ENCODE measurements around the gene FAM117B. TPM values are rescaled to one million over a fixed set of nuclear protein-coding genes. Genes with fewer than 3 reads are reported as not detected.

FAM117B gene
- total RNA-seq, 2 experiments from 2014 or later, result 46.8 to 50.4 TPM

GRCh38 chr2:202612145-202612544 lies 22.6 kb upstream of the FAM117B start:
- intact Hi-C loops (cut with DNase I, micrococcal nuclease), result no loop called here
- Mint-ChIP-seq H3K4me1 (ENCODE audit: low read depth) (peaks cover 7% of the 10 kb centered on the region), H3K27ac (no peak overlapping the region)

GRCh38 chr2:202613479-202613878 lies 21.3 kb upstream of the FAM117B start:
- POLR2A ChIA-PET, result no interaction called here
- H3K4me1 ChIP-seq (ENCODE audit: insufficient read depth, low read length), result no peaks in the 10 kb centered on the region
- H3K27ac ChIP-seq (ENCODE audit: low read depth in 1 of 2, low read length in 2 of 2), result no peak overlapping the region
- H3K27me3 ChIP-seq (ENCODE audit: control insufficient read depth in 1 of 2, insufficient read depth in 2 of 2, low read length in 2 of 2), result no peaks in the 10 kb centered on the region
- H3K36me3 ChIP-seq (ENCODE audit: insufficient read depth, low read length), result no peaks in the 10 kb centered on the region
- Mint-ChIP-seq H3K4me1 (ENCODE audit: low read depth) (peaks cover 7% of the 10 kb centered on the region), H3K4me3 (no peak overlapping the region), H3K27me3 (no peaks in the 10 kb centered on the region), H3K27ac (no peak overlapping the region), H3K36me3 (ENCODE audit: low read depth) (no peaks in the 10 kb centered on the region), H3K9me3 (no peaks in the 10 kb centered on the region)
- ATAC-seq (ENCODE audit: poor library complexity) (no peak), DNase-seq (no peak)
- no peak overlapping the region for H3K4me3 ChIP-seq (ENCODE audit: low read length)
- CTCF ChIA-PET, result no interaction called here
- intact Hi-C loops (cut with DNase I, micrococcal nuclease), result no loop called here
- TF ChIP-seq, protein P1, sequence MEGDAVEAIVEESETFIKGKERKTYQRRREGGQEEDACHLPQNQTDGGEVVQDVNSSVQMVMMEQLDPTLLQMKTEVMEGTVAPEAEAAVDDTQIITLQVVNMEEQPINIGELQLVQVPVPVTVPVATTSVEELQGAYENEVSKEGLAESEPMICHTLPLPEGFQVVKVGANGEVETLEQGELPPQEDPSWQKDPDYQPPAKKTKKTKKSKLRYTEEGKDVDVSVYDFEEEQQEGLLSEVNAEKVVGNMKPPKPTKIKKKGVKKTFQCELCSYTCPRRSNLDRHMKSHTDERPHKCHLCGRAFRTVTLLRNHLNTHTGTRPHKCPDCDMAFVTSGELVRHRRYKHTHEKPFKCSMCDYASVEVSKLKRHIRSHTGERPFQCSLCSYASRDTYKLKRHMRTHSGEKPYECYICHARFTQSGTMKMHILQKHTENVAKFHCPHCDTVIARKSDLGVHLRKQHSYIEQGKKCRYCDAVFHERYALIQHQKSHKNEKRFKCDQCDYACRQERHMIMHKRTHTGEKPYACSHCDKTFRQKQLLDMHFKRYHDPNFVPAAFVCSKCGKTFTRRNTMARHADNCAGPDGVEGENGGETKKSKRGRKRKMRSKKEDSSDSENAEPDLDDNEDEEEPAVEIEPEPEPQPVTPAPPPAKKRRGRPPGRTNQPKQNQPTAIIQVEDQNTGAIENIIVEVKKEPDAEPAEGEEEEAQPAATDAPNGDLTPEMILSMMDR (IDR thresholded peaks at IDR 0.05), result no peak
- no peaks in the 10 kb centered on the region for H3K9me3 ChIP-seq (ENCODE audit: control insufficient read depth in 1 of 2, insufficient read depth in 1 of 2, low read length in 2 of 2)

More at GRCh38 chr2:202612145-202612544, 22.6 kb upstream of the FAM117B start:
- Mint-ChIP-seq H3K4me3 (no peak overlapping the region), H3K36me3 (ENCODE audit: low read depth) (no peaks in the 10 kb centered on the region), H3K9me3 (no peaks in the 10 kb centered on the region), H3K27me3 (no peaks in the 10 kb centered on the region)
- TF ChIP-seq, protein P1 (IDR thresholded peaks at IDR 0.05), result no peak
- no peak overlapping the region for H3K4me3 ChIP-seq (ENCODE audit: low read length)
- DNase-seq, result no peak
- ChIA-PET POLR2A (no interaction called here), CTCF (no interaction called here)
- H3K36me3 ChIP-seq (ENCODE audit: insufficient read depth, low read length), result no peaks in the 10 kb centered on the region
- H3K27me3 ChIP-seq (ENCODE audit: control insufficient read depth in 1 of 2, insufficient read depth in 2 of 2, low read length in 2 of 2), result no peaks in the 10 kb centered on the region
- ATAC-seq (ENCODE audit: poor library complexity), result no peak
- H3K27ac ChIP-seq (ENCODE audit: low read depth in 1 of 2, low read length in 2 of 2), result no peak overlapping the region
- no peaks in the 10 kb centered on the region for H3K9me3 ChIP-seq (ENCODE audit: control insufficient read depth in 1 of 2, insufficient read depth in 1 of 2, low read length in 2 of 2)
- no peaks in the 10 kb centered on the region for H3K4me1 ChIP-seq (ENCODE audit: insufficient read depth, low read length)

- CTCF ChIA-PET, result interaction anchor here (1.2 kb wide), 1 partner anchor 11 kb away, joined by 3 read pairs; the partner anchor contains the start of gene FAM117B
- Mint-ChIP-seq H3K4me1 (ENCODE audit: low read depth) (no peaks in the 10 kb centered on the region), H3K27ac (no peak overlapping the region), H3K27me3 (no peaks in the 10 kb centered on the region), H3K4me3 (no peak overlapping the region), H3K9me3 (no peaks in the 10 kb centered on the region), H3K36me3 (ENCODE audit: low read depth) (no peaks in the 10 kb centered on the region)
- H3K4me1 ChIP-seq (ENCODE audit: insufficient read depth, low read length), result peaks cover 12% of the 10 kb centered on the region
- POLR2A ChIA-PET, result interaction anchor here (1.0 kb wide), 1 partner anchor 12 kb away, joined by 3 read pairs; no protein-coding TSS in a partner anchor
- H3K4me3 ChIP-seq (ENCODE audit: low read length), result no peak overlapping the region
- DNase-seq, result no peak
- no peak for ATAC-seq (ENCODE audit: poor library complexity)
- intact Hi-C loops (cut with DNase I, micrococcal nuclease), result no loop called here
- H3K27ac ChIP-seq (ENCODE audit: low read depth in 1 of 2, low read length in 2 of 2), result no peak overlapping the region
- no peaks in the 10 kb centered on the region for H3K27me3 ChIP-seq (ENCODE audit: control insufficient read depth in 1 of 2, insufficient read depth in 2 of 2, low read length in 2 of 2)
- H3K36me3 ChIP-seq (ENCODE audit: insufficient read depth, low read length), result no peaks in the 10 kb centered on the region
- TF ChIP-seq, protein P1 (IDR thresholded peaks at IDR 0.05), result no peak
- no peaks in the 10 kb centered on the region for H3K9me3 ChIP-seq (ENCODE audit: control insufficient read depth in 1 of 2, insufficient read depth in 1 of 2, low read length in 2 of 2)
Observed at GRCh38 chr2:202624133-202624532, 10.6 kb upstream of the FAM117B start.
